CD14-positive monocyte (primary cell): ENCODE data around the gene PTPRE. TPM values are rescaled to one million over a fixed set of nuclear protein-coding genes. Genes with fewer than 3 reads are reported as not detected.

Experiments used
- DNase-seq, 3 donors: peaks; one replicate each; pipeline ENCODE4 v3.0.0-alpha.2; 2011 to 2022
- H2AFZ ChIP-seq: 2 replicates; pipeline ENCODE4 v1.6.0; 2012; ENCODE audit warnings: mild to moderate bottlenecking, low read depth, low read length, inconsistent platforms; ENCODE audit not compliant: insufficient read depth, poor library complexity, severe bottlenecking
- H3K27ac ChIP-seq, 2 donors: 1 replicate in 1 of 2; 2 replicates in 1 of 2; pipeline ENCODE4 v1.5.1; 2012 to 2013; ENCODE audit warnings: low read length in 2 of 2, control low read depth in 1 of 2, inconsistent platforms in 1 of 2, low read depth in 1 of 2, mild to moderate bottlenecking in 1 of 2
- H3K27me3 ChIP-seq, 2 donors: one replicate each; pipeline versions ENCODE4 v1.6.0 to v1.6.1; 2011 to 2013; ENCODE audit warnings: low read length in 2 of 2; ENCODE audit not compliant: control insufficient read depth in 2 of 2, insufficient read depth in 2 of 2
- H3K36me3 ChIP-seq, 2 donors: replicated peaks in 1 of 2; 1 replicate in 1 of 2; 2 replicates in 1 of 2; pipeline versions ENCODE4 v1.5.1 to v1.6.1; 2012 to 2013; ENCODE audit warnings: low read length in 2 of 2, control low read depth in 1 of 2, inconsistent platforms in 1 of 2, mild to moderate bottlenecking in 1 of 2; ENCODE audit not compliant: insufficient read depth in 2 of 2, control insufficient read depth in 1 of 2
- H3K4me1 ChIP-seq, 2 donors: 1 replicate in 1 of 2; 2 replicates in 1 of 2; pipeline versions ENCODE4 v1.5.1 to v1.6.1; 2012 to 2013; ENCODE audit warnings: low read length in 2 of 2, control low read depth in 1 of 2, inconsistent platforms in 1 of 2, mild to moderate bottlenecking in 1 of 2, moderate library complexity in 1 of 2; ENCODE audit not compliant: insufficient read depth in 2 of 2, control insufficient read depth in 1 of 2
- H3K4me2 ChIP-seq: replicated peaks from 2 replicates; pipeline ENCODE3; 2012; ENCODE audit warnings: low read length, moderate library complexity, mild to moderate bottlenecking; ENCODE audit not compliant: poor library complexity, severe bottlenecking; ENCODE audit errors: extremely low read depth
- H3K4me3 ChIP-seq, 3 experiments: fragments of 200-600 bp in 1 of 3; sonication (generic) in 1 of 3; replicated peaks in 1 of 3; 1 replicate in 2 of 3; 2 replicates in 1 of 3; pipeline ENCODE4 v1.5.1; 2011 to 2013; ENCODE audit warnings: low read length in 3 of 3, mild to moderate bottlenecking in 3 of 3, control low read depth in 2 of 3, low read depth in 2 of 3, inconsistent platforms in 1 of 3, moderate library complexity in 1 of 3
- H3K79me2 ChIP-seq: 2 replicates; pipeline ENCODE4 v1.6.0; 2012; ENCODE audit warnings: mild to moderate bottlenecking, control low read depth, inconsistent platforms, low read length, moderate library complexity; ENCODE audit not compliant: insufficient read depth
- H3K9ac ChIP-seq: 2 replicates; pipeline ENCODE4 v1.6.0; 2017; ENCODE audit warnings: low read length, mild to moderate bottlenecking; ENCODE audit not compliant: insufficient read depth, poor library complexity, severe bottlenecking
- H3K9me3 ChIP-seq, 2 donors: replicated peaks in 1 of 2; 1 replicate in 1 of 2; 2 replicates in 1 of 2; pipeline versions ENCODE4 v1.5.1 to v1.6.1; 2012 to 2013; ENCODE audit warnings: low read length in 2 of 2, control low read depth in 1 of 2; ENCODE audit not compliant: control insufficient read depth in 1 of 2, insufficient read depth in 1 of 2
- H4K20me1 ChIP-seq: 2 replicates; pipeline ENCODE4 v1.6.0; 2012; ENCODE audit warnings: mild to moderate bottlenecking, low read length, control low read depth, moderate library complexity; ENCODE audit not compliant: insufficient read depth
- H3K27ac Mint-ChIP-seq, 7 donors: one replicate each; pipeline ENCODE4 v1.8.0; 2020; ENCODE audit warnings: mild to moderate bottlenecking in 7 of 7, mixed read lengths in 7 of 7, moderate library complexity in 6 of 7, inconsistent platforms in 2 of 7
- H3K27me3 Mint-ChIP-seq, 3 donors: one replicate each; pipeline ENCODE4 v1.8.0; 2021 to 2022; ENCODE audit warnings: low read depth in 3 of 3, mild to moderate bottlenecking in 3 of 3, mixed read lengths in 3 of 3, moderate library complexity in 3 of 3, inconsistent platforms in 1 of 3
- H3K36me3 Mint-ChIP-seq, 2 donors: one replicate each; pipeline ENCODE4 v1.8.0; 2020; ENCODE audit warnings: mixed read lengths in 2 of 2, inconsistent platforms in 1 of 2, mild to moderate bottlenecking in 1 of 2
- H3K4me1 Mint-ChIP-seq: one replicate; pipeline ENCODE4 v1.8.0; 2020; ENCODE audit warnings: mild to moderate bottlenecking, mixed read lengths
- H3K4me3 Mint-ChIP-seq, 2 donors: one replicate each; pipeline ENCODE4 v1.8.0; 2020; ENCODE audit warnings: mild to moderate bottlenecking in 2 of 2, mixed read lengths in 2 of 2, moderate library complexity in 1 of 2
- H3K9me3 Mint-ChIP-seq, 7 donors: one replicate each; pipeline ENCODE4 v1.8.0; 2020 to 2022; ENCODE audit warnings: mixed read lengths in 7 of 7, mild to moderate bottlenecking in 6 of 7, moderate library complexity in 6 of 7, inconsistent platforms in 2 of 7
- WGBS: methylation state at CpG from one replicate; pipeline ENCODE4 v1.1.5; 2013; ENCODE audit warnings: missing lambda C conversion rate; ENCODE audit not compliant: insufficient coverage; 5-methylcytosine and 5-hydroxymethylcytosine counted together
- intact Hi-C, 2 donors: fragments of 100-400 bp; cut with micrococcal nuclease; formaldehyde crosslinking; loops; one replicate each; pipeline versions ENCODE4 v1.15.0 to v1.15.1; 2023
- polyA plus RNA-seq, 3 donors: library from polyadenylated mRNA; depleted of rRNA in 1 of 3; unstranded in 2 of 3; stranded (reverse) in 1 of 3; fragments of 300-500 nt in 2 of 3; fragments of >200 nt in 1 of 3; fragmentation: Illumina TruSeq in 2 of 3; gene quantifications; 1 replicate in 2 of 3; 2 replicates in 1 of 3; pipeline ENCODE4 v1.2.3, GENCODE V29; 2012 to 2021
- TF ChIP-seq, protein P1 (sequence below): fragments of 200-600 bp; IDR thresholded peaks from one replicate; pipeline ENCODE4 v1.8.0; 2022; ENCODE audit warnings: antibody characterized with exemption, mild to moderate bottlenecking

PTPRE gene
- polyA plus RNA-seq, 3 donors: 95.2 to 271 (median 125) TPM

DNA sequence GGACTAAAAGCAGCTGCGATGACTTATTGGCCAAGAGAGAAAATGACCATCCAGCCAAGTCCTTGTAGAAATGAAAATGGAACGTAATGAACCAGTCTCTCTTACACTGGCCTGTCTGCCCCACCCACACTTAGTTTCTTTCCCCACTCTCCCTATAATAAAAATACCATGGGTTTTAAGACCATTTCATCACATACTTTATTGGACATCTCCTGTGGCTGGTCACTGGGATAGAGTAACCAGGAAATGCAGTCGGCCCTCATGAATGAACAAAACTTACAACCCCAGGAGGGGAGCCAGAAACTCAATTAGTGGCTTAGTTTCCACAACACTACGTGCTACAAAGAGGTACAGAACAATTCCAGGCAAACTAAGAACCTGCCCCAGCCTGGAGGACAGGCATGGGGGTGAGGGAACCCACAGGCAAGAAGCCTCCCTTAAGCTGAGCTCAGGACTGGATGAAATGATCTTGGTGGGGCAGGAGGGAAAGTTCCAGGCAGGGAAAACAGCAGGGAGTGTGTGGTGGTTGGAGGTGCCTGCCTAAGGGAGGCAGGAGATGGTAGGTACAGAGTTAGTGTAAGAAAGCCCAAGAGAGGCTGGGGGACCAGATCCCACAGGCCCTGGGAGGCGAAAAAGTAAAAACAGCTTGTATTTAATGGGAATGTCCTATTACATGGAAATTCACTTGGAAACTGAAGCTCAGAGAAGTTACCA, 189.7 kb downstream of the PTPRE start:
- no peaks in the 10 kb centered on the region for H3K9me3 Mint-ChIP-seq
- Histone ChIP-seq H3K9me3 (no peaks in the 10 kb centered on the region), H4K20me1 (no peaks in the 10 kb centered on the region), H3K27me3 (no peaks in the 10 kb centered on the region), H3K4me2 (no peak overlapping the region), H3K4me3 (no peak overlapping the region), H3K79me2 (peaks cover 44% of the 10 kb centered on the region), H3K9ac (no peak overlapping the region), H2AFZ (no peak overlapping the region), H3K27ac (peak overlapping the region in 1 of 2 donors; percentile 44), H3K4me1 (no peaks in the 10 kb centered on the region), H3K36me3 (peaks cover 34 to 63% of the 10 kb centered on the region in 2 donors)
- DNase-seq: no peak
- H3K27me3 Mint-ChIP-seq: peaks cover 0 to 2% (median 2%) of the 10 kb centered on the region in 3 donors
- no peak overlapping the region for H3K4me3 Mint-ChIP-seq
- intact Hi-C loops: no loop called here
- 87% methylated on average over 2 of the region's 5 CpGs for WGBS
- TF ChIP-seq, protein P1, sequence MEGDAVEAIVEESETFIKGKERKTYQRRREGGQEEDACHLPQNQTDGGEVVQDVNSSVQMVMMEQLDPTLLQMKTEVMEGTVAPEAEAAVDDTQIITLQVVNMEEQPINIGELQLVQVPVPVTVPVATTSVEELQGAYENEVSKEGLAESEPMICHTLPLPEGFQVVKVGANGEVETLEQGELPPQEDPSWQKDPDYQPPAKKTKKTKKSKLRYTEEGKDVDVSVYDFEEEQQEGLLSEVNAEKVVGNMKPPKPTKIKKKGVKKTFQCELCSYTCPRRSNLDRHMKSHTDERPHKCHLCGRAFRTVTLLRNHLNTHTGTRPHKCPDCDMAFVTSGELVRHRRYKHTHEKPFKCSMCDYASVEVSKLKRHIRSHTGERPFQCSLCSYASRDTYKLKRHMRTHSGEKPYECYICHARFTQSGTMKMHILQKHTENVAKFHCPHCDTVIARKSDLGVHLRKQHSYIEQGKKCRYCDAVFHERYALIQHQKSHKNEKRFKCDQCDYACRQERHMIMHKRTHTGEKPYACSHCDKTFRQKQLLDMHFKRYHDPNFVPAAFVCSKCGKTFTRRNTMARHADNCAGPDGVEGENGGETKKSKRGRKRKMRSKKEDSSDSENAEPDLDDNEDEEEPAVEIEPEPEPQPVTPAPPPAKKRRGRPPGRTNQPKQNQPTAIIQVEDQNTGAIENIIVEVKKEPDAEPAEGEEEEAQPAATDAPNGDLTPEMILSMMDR: no peak
- peaks cover 48 to 50% of the 10 kb centered on the region in 2 donors for H3K36me3 Mint-ChIP-seq
- H3K27ac Mint-ChIP-seq: peak overlapping the region in 4 of 7 donors; percentile 13 to 80 (median 64)
- H3K4me1 Mint-ChIP-seq: peaks cover 11% of the 10 kb centered on the region

DNA sequence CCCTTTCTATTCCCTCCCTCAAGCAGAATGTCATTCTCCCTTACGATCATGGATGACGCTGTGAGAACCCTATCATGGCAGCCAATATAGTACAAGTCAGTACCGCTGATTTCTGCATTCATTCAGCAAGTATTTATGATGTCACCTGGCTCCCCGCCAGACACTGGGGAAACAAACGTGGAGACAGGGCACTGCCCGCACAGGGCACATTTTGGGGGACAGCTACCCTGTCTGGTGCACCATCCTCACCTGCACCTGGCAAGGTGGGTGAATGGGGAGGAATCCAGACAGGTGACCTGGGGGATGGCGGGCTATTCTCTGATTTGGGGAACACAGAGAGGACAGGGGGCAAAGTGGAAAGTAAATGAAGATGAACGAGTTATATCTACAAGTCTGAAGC, 190.9 kb downstream of the PTPRE start:
- Mint-ChIP-seq H3K4me3 (no peak overlapping the region), H3K9me3 (no peaks in the 10 kb centered on the region), H3K4me1 (peaks cover 13% of the 10 kb centered on the region), H3K27ac (peak overlapping the region in 3 of 7 donors; percentile 25 to 88 (median 70)), H3K36me3 (peaks cover 48 to 55% of the 10 kb centered on the region in 2 donors), H3K27me3 (no peaks in the 10 kb centered on the region)
- intact Hi-C loops: no loop called here
- no peaks in the 10 kb centered on the region for H3K27me3 ChIP-seq
- no peak overlapping the region for H3K4me2 ChIP-seq
- no peak for DNase-seq
- H3K9me3 ChIP-seq: no peaks in the 10 kb centered on the region
- 96% methylated on average over 8 of the region's 8 CpGs for WGBS
- no peaks in the 10 kb centered on the region for H3K4me1 ChIP-seq
- no peak overlapping the region for H3K9ac ChIP-seq
- no peak overlapping the region for H3K4me3 ChIP-seq
- TF ChIP-seq, protein P1: no peak
- peaks cover 55% of the 10 kb centered on the region for H3K79me2 ChIP-seq
- no peaks in the 10 kb centered on the region for H4K20me1 ChIP-seq
- H2AFZ ChIP-seq: no peak overlapping the region
- no peak overlapping the region for H3K27ac ChIP-seq
- peaks cover 38 to 74% of the 10 kb centered on the region in 2 donors for H3K36me3 ChIP-seq
